Measurements from ENCODE around the gene HS3ST5.

DNA sequence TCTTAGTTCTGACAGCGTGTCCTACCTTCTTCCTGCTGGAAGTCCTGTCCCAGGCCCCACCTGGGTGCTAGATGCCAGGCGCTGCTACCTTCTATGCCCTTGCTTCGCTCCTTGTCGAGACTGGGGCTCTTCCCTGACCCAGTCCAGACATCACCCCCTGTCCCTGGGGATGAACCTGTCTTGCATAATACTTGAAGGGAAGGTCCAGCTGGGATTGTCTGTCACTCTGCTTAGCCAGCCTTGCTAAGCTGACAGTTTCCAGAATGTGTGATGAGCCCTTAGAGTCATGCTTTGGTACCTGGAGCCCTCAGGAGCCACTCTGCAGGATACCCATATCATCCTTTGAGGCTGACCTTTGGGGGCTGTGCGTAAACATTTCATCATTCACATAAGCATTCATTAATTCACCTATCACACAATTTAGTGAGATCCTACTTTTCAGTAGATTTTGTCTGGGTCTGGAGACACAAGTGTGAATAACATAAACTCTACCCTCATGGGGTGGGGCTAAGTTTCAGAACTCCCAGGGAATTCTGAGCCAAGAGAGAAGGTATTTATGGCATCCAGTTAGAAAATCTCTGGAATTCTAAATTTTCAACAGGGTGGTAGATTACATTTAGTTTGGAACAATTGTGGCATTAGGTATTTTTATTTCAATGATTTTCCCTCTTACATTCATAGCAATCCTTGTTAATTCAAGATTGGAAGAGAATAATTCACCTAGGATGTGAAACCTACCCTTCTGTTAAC lies 220.7 kb downstream of the HS3ST5 start:
- TF ChIP-seq EZH2 (IDR thresholded peaks at IDR 0.05) = no peak
- no peak for TF ChIP-seq POLR2AphosphoS5 (IDR thresholded peaks at IDR 0.05; ENCODE audit: borderline replicate concordance, low read depth, low read length)
